Kidney tubule cell (primary cell): ENCODE measurements around the gene ENOX2.

Source experiments
- DNase-seq: peaks from one replicate; pipeline ENCODE4 v3.0.0-alpha.2; 2018; ENCODE audit warnings: low spot score

ENOX2 gene

DNA sequence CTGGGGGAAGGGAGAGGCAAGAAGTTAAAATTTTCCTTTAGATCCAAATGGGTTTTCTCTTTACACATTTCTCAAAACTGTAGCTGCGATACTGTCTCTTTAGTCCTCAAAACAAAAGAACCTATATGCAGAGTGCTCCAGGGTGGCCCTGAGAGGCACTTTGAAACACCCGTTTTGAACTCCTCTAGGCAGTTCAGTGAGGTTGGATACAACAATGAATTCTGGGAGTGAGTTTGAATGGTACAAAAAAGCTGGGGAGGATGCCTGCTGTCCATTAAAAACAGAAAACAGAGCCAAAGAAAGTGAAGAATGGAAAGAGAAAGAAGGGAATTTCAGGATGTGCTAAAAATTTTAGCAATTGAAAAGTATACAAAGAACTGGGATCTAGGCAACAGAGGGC is 23.1 kb downstream of the ENOX2 start:
- no peak for DNase-seq

DNA sequence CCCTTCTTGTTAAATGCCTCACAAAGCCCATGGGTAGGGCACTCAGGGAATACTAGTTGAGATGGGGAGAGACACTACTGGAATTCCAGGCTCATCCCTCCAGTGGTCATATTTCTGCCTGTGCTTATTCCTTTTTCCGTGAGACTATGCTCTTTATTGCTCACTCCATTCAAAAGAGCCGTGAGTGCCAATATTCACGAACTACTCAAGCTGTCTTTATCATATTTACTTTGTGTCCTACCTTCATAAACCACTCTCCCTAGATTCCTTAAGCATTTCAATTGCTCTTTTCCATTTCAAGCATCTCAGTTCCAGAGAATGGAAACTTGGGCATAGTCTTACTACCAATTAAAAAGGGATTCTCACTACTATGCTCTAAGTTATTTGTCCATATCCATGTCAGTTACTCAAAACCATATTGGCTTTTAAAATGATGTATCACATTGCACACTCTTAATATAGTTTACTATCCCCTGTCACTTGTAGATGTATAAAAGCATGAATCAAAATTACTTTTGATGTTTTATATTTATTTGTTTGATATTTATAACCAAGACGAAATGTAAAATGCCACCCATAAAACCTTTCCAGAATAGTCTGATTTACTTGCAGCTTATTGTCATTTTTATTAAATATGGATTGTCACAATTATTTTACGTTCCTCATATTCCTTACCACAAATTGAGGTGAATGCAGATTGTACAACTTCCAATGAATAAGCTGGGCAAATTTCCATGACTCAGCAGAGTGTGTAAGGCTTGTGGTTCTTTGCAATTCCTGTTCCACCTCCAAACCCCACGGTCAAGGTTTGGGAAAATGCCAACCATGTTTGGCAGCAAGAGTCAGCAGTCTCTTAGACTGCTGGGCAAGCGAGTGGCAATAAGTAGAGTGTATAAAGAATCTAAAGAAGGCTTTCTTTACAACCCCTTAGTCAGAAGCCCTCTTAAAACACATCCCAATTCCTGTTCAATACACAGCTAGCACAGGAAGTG is 24.4 kb downstream of the ENOX2 start:
- peak; percentile 86 for DNase-seq

DNA sequence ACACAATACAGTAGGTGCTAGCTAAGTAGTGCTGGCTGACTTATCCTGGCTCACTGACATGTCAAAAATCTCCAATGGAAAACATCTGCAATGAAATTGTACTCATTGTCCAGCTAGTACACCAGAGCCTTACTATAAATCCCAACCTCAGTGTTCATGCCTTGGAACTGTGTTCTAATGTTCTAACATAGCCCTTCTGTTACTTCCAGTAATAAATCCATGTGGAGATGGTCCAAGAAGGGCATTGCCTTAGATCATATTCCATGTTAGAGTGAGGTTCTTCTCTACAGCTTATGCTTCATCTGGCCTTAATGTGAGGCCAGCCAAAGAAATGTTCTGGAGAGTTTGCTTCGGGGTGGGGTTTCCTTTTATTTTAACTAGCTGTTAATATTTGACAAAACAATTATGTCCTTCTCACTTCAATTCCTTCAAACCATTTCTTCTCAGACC is 25.1 kb downstream of the ENOX2 start:
- DNase-seq, result peak; percentile 42

DNA sequence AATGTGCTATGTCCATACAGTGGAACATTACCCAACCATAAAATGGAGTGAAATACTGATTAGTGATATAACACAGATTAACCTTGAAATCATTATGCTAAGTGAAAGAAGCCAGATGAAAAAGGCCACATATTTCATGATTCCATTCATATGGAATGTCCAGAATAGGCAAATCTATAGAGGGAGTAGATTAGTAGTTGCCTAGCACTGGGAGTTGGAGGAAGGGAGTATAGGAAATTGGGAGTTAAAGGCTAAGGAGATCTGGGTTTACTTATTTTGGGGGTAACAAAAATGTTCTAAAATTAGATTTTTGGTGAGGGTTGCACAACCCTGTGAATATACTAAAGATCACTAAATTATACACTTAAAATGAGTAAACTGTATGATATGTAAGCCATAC is 26.8 kb downstream of the ENOX2 start:
- no peak for DNase-seq

DNA sequence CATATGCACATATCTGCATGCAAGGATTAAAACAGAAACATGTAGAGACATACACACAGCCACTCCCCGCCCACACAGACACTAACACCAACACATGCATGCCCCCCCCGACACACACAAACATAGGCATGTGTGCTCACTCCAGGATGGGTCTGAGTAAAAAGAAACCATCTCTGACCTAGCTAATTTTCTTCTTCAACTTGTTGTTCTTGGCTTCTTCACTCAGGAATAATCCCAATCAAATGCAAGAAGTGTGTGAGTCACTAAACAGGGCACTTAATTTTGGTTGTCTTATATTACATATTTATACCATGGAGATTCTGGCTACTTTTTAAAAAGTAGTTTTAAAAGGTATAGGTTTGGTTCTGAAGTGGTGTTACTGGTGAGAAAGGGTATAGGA is 28.3 kb downstream of the ENOX2 start:
- no peak for DNase-seq

DNA sequence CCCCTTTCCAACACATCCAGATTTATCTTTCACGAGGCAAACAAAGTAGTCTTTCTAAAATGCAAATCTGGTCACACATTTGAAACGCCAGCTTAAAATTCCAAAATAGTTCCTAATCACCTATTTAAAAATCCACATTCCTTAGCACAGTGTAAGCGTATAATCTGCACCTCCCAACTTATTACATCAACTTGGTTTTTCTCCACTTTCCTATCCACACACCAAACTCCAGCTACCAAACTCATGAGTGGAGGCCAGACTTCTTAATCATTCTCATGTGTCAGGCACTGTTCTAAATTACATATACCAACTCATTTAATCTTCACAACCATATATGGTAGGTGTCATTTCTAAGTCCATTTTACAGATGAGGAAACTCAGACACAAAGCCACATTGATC is 33.8 kb downstream of the ENOX2 start:
- peak; percentile 56 for DNase-seq

DNA sequence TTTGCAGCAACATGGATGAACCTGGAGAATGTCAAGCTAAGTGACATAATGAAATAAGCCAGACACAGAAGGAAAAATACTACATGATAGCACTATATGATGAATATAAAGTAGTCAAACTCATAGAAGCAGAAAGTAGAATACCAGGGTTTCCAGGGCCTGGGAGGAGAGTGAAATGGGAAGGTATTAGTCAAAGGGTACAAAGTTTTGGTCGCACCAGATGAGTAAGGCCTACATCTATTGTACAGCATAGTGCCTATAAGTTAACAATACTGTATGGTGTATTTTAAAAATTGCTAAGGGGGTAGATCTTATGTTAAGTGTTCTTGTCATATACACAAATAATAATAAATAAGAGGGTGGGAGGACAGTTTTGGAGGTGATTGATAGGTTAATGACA is 41.5 kb downstream of the ENOX2 start:
- DNase-seq, result no peak

DNA sequence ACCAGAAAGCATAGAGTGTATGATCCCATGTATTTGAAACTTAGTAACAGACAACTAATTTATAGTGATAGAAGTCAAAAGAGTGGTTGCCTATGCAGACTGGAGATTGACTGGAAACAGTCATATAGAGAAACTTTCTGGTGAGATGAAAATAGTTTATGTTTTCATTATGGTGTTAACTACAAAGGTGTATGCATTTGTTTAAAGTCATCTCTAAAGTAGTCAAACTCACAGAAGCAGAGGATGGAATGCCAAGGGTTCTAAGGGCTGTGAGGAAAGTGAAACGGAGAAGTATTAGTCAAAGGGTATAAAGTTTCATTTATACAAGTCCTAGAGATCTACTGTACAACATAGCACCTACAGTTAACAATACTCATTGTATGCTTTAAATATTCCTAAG is 45.8 kb downstream of the ENOX2 start:
- DNase-seq, result no peak

DNA sequence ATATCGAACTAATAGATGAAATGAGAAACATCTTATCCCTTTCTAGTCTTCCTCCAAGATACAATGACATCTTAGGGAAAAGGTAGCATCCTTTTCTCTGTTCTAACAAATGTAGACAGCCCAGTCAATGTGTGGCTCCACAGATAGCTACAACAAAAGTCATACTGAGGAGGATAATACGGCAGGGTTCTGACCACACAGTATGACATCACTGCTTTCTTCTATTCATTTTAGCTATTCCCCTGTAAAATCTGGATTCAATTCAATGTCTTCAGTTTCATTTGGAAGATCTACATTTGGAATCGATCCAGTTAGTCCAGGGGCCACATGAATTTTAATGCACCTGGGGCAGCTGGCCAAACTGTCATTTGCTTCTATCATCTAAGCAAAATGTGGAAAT is 51.4 kb downstream of the ENOX2 start:
- DNase-seq, result no peak

DNA sequence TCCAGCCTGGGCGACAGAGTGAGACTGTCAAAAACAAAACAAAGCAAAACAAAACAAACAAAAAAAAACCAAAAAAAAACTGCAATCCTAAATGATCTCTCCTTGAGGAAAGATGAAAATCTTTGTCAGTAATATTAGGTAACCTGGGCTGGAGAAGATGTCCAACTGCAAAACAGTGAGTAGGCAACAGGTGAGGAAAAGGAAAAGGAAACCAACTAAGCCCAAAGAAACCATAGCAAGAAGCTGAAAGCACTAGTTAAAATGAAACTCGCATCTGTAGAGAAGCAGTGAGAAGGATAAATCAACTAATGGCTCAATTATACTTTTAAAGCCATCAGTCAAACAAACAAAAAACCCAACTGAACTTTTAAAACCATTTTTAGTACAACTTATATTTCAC is 54.2 kb downstream of the ENOX2 start:
- DNase-seq, result no peak

DNA sequence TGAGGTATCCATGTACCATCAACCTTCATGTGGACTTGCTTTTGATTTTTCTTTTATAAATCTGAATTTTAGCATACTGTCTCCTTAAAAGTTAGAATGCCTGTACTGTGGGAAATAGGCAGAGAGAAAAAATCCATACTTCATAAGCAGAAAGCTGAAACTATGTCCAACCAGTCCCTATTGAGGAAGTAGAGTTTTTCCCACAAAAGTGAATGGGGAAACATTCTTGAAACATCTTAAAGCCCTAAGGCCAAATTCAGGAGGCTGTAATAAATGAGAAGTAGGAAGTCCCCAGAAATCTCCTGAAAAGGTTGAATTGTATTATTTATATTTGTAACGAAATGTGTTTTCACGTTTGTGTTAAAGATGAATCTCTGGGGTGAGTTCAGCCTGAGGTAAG is 56.3 kb downstream of the ENOX2 start:
- DNase-seq, result no peak

DNA sequence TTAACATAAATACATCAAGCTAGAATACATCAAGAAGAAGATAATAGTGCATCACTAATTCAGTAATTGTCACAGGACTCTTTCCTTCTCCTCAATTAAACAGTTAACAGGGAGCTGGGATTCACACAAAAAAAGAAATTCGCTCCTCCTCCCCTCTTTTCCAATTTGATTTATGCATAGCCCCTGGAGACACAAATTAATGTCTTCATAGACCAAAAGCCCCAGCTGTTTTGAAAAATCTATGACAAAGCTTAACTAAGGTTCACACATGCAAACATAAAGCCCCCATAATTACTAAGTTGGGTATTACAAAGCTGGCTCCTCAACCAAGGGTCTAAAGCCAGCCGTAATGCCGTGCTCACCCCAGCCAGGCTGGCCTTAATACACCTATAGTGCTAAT is 61.2 kb downstream of the ENOX2 start:
- DNase-seq, result no peak

DNA sequence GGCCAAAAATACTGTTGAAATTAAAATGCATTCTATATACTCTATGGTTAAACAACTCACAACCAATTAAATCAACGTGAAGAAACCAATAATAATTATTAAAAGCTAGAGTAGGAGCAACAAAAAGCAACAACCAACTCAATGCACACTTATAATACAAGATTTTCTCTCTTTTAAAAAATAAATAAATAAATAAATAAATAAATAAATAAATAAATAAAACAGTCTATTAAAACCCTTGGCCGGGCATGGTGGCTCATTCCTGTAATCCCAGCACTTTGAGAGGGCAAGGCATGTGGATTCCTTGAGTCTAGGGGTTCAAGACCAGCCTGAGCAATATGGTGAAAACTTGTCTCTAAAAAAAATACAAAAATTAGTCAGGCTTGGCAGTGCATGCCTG is 62.7 kb downstream of the ENOX2 start:
- DNase-seq, result no peak

DNA sequence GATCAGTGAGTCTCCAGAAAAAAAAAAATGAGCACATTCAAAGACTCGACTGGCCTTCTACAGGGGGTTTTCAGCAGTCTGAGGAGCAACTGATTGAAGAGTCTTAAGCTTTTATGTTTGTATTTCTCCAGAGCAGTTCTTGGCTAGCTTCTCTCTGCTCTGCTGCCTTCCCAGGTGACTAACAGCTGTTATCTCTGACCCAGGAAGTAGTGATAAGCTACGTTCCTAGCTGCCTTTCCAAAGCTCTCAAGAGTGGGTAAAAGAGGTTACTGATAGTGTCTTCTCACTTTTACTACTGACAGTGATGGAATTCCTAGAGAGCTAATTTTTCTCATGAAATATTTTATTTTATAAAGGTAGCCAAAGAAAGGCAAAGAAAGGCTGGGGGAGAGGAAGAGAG is 66.6 kb downstream of the ENOX2 start:
- no peak for DNase-seq

DNA sequence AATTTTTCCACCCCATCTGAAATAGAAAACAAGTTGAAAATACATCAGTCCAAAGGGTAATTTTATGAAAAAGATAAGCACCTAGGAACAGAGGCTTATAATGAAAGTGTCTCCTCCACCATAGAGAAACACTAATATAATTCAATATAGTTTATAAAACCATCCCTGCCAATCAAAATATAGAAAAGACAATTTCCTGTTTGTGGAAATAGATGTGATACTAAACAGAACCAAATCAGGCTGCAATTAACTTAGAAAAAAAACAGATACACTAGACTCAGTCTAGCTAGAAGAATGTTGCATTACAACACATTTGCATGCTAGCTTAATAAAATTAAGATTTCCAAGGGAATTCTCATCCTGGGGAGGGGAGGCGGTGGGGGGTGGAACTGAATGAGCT is 68.2 kb downstream of the ENOX2 start:
- no peak for DNase-seq

DNA sequence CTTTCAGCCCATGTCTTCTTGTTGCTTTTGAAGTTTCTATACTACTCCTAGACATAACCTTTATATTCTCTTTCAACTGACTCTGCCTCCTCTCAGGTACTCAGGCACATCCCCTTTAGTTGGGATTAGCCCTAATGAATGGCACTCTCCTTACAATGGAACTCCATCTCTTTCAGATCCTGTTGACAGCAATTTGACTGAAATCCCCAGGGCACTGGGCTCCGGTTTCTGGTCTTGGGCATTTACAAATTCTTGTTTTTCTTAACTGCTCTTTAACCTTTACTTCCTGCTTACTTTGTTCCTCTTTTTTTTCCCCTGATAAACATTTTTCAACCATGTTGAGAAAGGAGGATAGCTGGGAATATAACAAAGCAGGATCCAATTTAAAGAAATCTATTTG is 68.9 kb downstream of the ENOX2 start:
- DNase-seq, result no peak

DNA sequence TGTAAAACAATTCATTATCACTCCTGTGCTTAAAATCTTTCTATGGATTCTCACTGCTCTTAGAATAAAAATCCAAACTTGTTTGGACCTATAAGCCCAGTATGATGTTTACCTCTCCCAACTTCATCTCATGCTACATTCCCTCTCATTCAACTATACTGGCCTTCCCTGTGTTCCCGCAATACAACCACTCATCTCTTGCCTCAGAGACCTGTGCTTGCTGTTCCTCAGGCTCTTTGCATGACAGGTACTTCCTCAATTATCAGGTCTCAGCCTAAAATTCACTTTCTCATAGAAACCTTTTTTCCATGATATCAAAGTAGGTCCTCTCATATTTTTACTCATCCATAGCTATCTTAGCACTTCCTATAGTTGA is 71.7 kb downstream of the ENOX2 start:
- DNase-seq, result no peak

DNA sequence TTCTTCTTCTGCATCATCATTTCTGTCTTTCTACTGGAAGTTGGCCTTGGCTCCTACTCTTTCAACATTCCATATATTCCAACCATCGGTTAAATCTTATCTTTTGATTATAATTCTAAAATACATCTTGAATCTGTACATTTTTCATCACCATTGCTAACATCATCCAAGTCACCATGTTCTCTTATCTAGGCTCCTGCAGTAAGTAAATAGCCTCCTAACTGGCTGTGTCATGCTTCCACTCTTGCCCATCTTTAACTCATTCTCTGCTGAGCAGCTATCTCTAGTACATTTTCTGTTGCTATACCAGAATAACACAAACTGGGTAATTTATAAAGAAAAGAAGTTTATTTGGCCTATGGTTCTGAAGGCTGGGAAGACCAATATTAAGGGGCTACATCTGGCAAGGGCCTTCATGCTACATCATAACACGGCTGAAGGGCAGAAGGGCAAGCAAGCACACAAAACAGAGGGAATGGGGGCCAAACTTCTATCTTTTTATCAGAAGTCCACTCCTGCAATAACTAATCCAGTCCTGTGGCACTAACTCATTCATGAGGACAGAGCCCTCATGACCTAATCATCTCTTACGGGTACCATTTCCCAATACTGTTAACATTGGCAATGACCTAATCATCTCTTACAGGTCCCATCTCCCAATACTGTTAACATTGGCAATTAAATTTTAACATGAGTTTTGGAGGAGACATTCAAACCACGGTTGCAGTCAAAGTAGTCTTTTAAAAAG is 72.2 kb downstream of the ENOX2 start:
- no peak for DNase-seq

DNA sequence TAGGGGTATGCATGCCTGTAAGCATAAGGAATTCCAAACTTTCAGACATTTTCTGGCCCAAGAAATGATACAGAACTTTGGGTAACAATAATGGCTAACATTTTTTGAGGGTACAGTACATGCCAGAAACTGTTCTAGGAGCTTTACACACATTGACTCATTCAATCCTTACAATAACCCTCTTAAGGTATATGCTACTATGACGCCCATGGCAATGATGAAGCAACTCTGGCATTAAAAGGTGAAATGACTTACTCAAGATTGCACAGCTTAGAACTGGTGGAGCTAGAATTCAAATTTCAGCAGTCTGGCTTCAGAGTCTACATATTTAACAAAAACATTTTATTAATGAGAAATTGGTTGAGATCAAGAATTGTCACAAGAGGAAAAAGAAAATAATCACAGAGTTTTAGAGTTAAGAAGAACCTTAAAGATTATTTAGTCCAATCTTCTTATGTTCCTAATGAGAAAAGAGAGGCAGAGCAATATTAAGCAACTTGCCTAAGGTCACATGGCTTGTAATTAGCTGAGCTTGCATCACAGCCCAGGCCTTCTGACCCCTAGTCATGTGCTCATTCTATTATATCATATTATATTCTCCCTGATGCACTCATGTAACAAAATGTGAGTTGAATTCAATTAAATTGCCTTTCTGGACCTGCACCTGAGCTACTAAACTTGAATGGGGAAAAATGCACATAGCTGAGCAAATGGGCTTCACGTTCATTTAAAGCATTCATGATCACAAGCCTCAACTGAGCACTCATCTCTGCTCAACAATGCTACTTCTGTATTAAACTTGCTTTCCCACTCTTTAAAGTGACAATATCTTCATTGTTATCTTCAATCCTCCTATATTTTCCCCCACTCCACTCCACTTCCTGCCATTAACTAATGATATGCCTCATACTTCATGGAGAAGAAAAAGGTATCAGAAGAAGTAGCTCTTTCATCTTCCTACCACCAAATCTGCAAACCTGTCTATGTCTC is 73.2 kb downstream of the ENOX2 start:
- DNase-seq, result no peak

DNA sequence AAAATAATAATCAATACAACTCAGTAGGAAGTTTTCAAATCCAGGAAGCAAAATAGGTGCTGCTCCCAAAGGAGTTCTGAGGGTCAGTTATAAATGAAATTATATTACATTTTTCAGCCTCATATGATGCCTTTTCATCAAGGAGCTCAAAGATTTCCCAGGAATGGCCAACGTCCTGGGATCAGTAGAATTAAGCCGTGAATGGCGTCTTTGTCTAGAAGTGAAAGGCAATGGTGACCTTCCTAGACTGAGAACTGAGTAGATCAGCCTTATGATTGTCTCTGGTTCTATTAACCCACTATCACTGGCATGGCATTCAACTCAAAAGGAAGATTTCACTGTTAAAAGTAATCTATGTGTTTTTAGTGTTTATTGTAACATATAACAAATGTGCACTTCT is 74.4 kb downstream of the ENOX2 start:
- no peak for DNase-seq

DNA sequence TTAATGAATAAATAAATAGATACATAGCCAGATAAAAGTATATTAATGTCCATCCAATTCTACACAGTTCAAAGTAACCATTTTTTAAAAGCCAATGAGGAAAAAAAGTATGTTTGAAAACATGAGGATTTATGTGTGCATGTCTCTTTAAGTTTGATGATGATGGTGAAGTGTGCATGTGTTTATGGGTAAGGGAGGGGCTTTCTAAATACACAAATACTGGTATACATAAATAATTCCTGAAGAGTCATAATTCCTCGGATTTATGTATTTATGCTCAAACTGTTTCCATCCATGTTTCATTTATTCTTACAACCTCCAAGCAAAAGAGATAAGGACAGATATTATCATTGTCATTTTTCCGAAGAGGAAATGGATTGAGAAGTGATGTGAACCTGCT is 75.4 kb downstream of the ENOX2 start:
- no peak for DNase-seq

DNA sequence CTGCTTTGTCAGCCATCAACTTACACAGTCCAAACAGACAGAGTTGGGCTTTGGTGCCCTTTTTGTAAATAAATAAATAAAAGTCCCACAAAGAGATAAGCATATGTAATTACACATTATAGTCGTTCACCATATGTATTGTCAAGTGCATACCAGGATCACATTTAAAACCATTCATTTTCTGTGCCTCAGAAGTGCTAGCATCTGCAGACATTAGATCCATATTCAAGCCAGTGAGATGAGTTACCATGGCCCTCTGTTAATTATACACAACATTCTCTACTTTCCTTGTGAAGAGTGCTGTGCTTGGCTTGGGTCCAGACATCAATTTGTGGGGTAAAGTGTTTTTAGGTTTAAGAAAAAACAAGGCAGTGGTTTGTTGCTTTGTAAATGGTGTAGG is 76.8 kb downstream of the ENOX2 start:
- no peak for DNase-seq
